IMR-90 (cell line): Measurements from ENCODE around the gene EXOC6.
"Not testable (repeated sequence)": the region's sequence is repeated elsewhere in the genome, so short reads cannot be mapped to it uniquely, and the experiment has no call there.

ENCODE experiments used
- CTCF ChIP-seq: conservative IDR thresholded peaks from 2 replicates; pipeline ENCODE4 v1.5.1; 2012; ENCODE audit warnings: mild to moderate bottlenecking, low read depth, low read length, improper control_type of control experiment
- POLR2A ChIP-seq: IDR thresholded peaks from 2 replicates; pipeline ENCODE4 v1.6.1; 2012; ENCODE audit warnings: mild to moderate bottlenecking, low read depth, low read length
- USF2 ChIP-seq: fragments of 150-350 bp; IDR thresholded peaks from 2 replicates; pipeline ENCODE4 v1.6.1; 2017; ENCODE audit warnings: mild to moderate bottlenecking, antibody characterized with exemption, low read length, low read depth

DNA sequence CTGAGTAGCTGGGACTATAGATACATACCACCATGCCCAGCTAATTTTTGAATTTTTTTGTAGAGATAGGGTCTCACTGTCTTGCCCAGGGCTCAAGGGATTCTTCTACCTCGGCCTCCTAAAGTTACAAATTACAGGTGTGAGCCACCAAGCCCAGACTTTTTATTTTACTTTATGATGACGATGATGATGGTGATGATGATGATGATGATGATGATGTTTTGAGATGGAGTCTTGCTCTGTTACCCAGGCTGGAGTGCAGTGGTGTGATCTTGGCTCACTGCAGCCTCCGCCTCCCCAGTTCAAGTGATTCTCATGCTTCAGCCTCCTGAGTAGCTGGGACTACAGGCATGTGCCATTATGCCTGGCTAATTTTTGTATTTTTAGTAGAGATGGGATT, 252.8 kb downstream of the EXOC6 start:
- not testable (repeated sequence) for TF ChIP-seq CTCF, POLR2A, USF2
